Small intestine (tissue), 7 donors: ENCODE results near the gene MDFI. TPM values are rescaled to one million over a fixed set of nuclear protein-coding genes. Genes with fewer than 3 reads are reported as not detected.

Source experiments
- DNase-seq, 2 donors: peaks; one replicate each; pipeline versions ENCODE4 v3.0.0 to v3.0.0-alpha.2; 2013
- FAIRE-seq: peaks from 2 replicates; lab custom pipeline; 2012; peaks lifted over from hg19 to GRCh38; lab: Jason Lieb, UNC
- H3K27ac ChIP-seq, 3 donors: one replicate each; pipeline ENCODE4 v1.5.1; 2013; ENCODE audit warnings: low read length in 2 of 3, mild to moderate bottlenecking in 2 of 3, control low read depth in 1 of 3, inconsistent platforms in 1 of 3, low read depth in 1 of 3, moderate library complexity in 1 of 3
- H3K27me3 ChIP-seq, 3 donors: one replicate each; pipeline ENCODE4 v1.6.1; 2013; ENCODE audit warnings: low read length in 3 of 3, inconsistent platforms in 1 of 3; ENCODE audit not compliant: control insufficient read depth in 3 of 3, insufficient read depth in 3 of 3
- H3K36me3 ChIP-seq, 3 donors: one replicate each; pipeline ENCODE4 v1.6.1; 2013; ENCODE audit warnings: low read length in 3 of 3, inconsistent platforms in 1 of 3, low read depth in 1 of 3, mild to moderate bottlenecking in 1 of 3, moderate library complexity in 1 of 3; ENCODE audit not compliant: control insufficient read depth in 3 of 3, insufficient read depth in 2 of 3
- H3K4me1 ChIP-seq, 3 donors: one replicate each; pipeline ENCODE4 v1.6.1; 2013; ENCODE audit warnings: low read length in 2 of 3, inconsistent platforms in 1 of 3, low read depth in 1 of 3, mild to moderate bottlenecking in 1 of 3, moderate library complexity in 1 of 3; ENCODE audit not compliant: control insufficient read depth in 3 of 3, insufficient read depth in 2 of 3
- H3K4me3 ChIP-seq, 3 donors: one replicate each; pipeline ENCODE4 v1.5.1; 2013; ENCODE audit warnings: low read length in 3 of 3, control low read depth in 1 of 3, inconsistent platforms in 1 of 3, low read depth in 1 of 3, mild to moderate bottlenecking in 1 of 3, moderate library complexity in 1 of 3
- H3K9me3 ChIP-seq, 2 donors: one replicate each; pipeline ENCODE4 v1.6.1; 2013; ENCODE audit warnings: low read depth in 1 of 2, low read length in 1 of 2; ENCODE audit not compliant: control insufficient read depth in 2 of 2, insufficient read depth in 1 of 2
- WGBS, 3 donors: extraction: QIAGEN DNeasy Blood & Tissue Kit; methylation state at CpG; one replicate each; pipeline ENCODE4 v1.1.7; 2013; 5-methylcytosine and 5-hydroxymethylcytosine counted together
- polyA plus RNA-seq, 4 donors: library from polyadenylated mRNA; stranded (reverse) in 3 of 4; unstranded in 1 of 4; fragments of 200-250 nt in 3 of 4; fragments of 120-200 nt in 1 of 4; gene quantifications; one replicate each; pipeline versions ENCODE4 v1.2.1 to v1.2.3, GENCODE V29; 2013
- donor health status: healthy with polysubstance abuse.
- donor health status: control.
- donor health status: control.
- donor health status: Bipolar disorder and iron deficiency.
- donor health status: healthy.

Gene MDFI
- polyA plus RNA-seq, 4 donors, result 0.81 to 22.9 (median 4.0) TPM

DNA sequence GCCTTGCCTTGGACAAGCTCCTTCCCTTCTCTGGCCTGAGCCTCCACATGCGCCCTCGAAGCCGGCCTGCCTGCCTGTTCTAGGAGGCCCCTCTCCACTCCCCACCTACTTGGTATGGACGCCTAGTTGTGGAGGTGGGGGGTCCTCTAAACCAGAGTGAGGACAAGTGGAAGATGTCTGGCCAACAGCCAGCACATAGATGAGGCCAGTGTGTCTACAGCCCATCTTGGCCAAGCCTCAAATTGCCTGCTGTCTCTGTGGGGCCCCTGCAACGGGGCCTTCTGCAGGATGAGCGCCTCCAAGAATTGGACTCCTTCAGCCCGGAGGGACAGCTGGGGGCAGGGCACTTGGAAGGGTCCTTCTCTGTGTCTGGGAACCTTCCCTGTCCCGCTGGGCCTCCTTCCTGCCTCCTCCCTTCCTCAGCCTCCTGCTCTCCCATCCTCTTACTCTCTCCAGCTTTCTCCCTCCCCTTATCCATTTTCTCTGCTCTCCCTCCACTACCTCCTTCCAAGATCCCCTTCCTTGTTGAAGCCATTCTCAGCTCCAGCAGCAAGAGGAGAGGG lies 1.6 kb downstream of the MDFI start:
- H3K36me3 ChIP-seq, result peaks cover 0 to 11% (median 0%) of the 10 kb centered on the region in 3 donors
- FAIRE-seq, result no peak
- peak in 1 of 2 donors; percentile 38 for DNase-seq
- H3K4me3 ChIP-seq, result peak overlapping the region in 1 of 3 donors; percentile 51
- peaks cover 3 to 66% (median 6%) of the 10 kb centered on the region in 3 donors for H3K27me3 ChIP-seq
- no peaks in the 10 kb centered on the region for H3K9me3 ChIP-seq
- 58 to 67% (median 63%) methylated on average over 7 to 8 of the region's 8 CpGs for WGBS, 3 donors
- H3K27ac ChIP-seq, result peak overlapping the region in 1 of 3 donors; percentile 60
- H3K4me1 ChIP-seq, result peaks cover 0 to 19% (median 0%) of the 10 kb centered on the region in 3 donors

GRCh38 chr6:41640426-41640825 lies 2.2 kb downstream of the MDFI start:
- no peaks in the 10 kb centered on the region for H3K9me3 ChIP-seq
- peaks cover 0 to 19% (median 0%) of the 10 kb centered on the region in 3 donors for H3K4me1 ChIP-seq
- FAIRE-seq, result no peak
- peaks cover 0 to 11% (median 0%) of the 10 kb centered on the region in 3 donors for H3K36me3 ChIP-seq
- WGBS, 3 donors, result 84 to 92% (median 90%) methylated on average over 7 of the region's 7 CpGs
- H3K4me3 ChIP-seq, result peak overlapping the region in 1 of 3 donors; percentile 51
- no peak for DNase-seq
- peaks cover 3 to 64% (median 6%) of the 10 kb centered on the region in 3 donors for H3K27me3 ChIP-seq
- peak overlapping the region in 1 of 3 donors; percentile 38 for H3K27ac ChIP-seq

GRCh38 chr6:41641352-41641925 lies 3.2 kb downstream of the MDFI start:
- FAIRE-seq, result no peak
- Histone ChIP-seq H3K9me3 (no peaks in the 10 kb centered on the region), H3K4me1 (peaks cover 0 to 19% (median 0%) of the 10 kb centered on the region in 3 donors), H3K27ac (no peak overlapping the region), H3K4me3 (no peak overlapping the region), H3K36me3 (peaks cover 0 to 15% (median 0%) of the 10 kb centered on the region in 3 donors), H3K27me3 (peaks cover 3 to 60% (median 6%) of the 10 kb centered on the region in 3 donors)
- no peak for DNase-seq
- 84 to 95% (median 92%) methylated on average over 9 of the region's 9 CpGs for WGBS, 3 donors

- no peak for FAIRE-seq
- H3K4me3 ChIP-seq, result no peak overlapping the region
- no peak for DNase-seq
- H3K36me3 ChIP-seq, result peaks cover 0 to 15% (median 0%) of the 10 kb centered on the region in 3 donors
- peaks cover 3 to 51% (median 4%) of the 10 kb centered on the region in 3 donors for H3K27me3 ChIP-seq
- no peaks in the 10 kb centered on the region for H3K9me3 ChIP-seq
- H3K4me1 ChIP-seq, result peaks cover 0 to 17% (median 0%) of the 10 kb centered on the region in 3 donors
- no peak overlapping the region for H3K27ac ChIP-seq
- WGBS, 3 donors, result 68 to 71% (median 70%) methylated on average over 11 of the region's 11 CpGs
Measured at GRCh38 chr6:41642090-41642959, 4.1 kb downstream of the MDFI start.

- no peak overlapping the region for H3K27ac ChIP-seq
- no peak overlapping the region for H3K4me3 ChIP-seq
- H3K9me3 ChIP-seq, result no peaks in the 10 kb centered on the region
- 70 to 78% (median 71%) methylated on average over 10 of the region's 10 CpGs for WGBS, 3 donors
- DNase-seq, result no peak
- peaks cover 0 to 16% (median 0%) of the 10 kb centered on the region in 3 donors for H3K36me3 ChIP-seq
- FAIRE-seq, result no peak
- H3K4me1 ChIP-seq, result peaks cover 0 to 9% (median 0%) of the 10 kb centered on the region in 3 donors
- H3K27me3 ChIP-seq, result peaks cover 2 to 42% (median 3%) of the 10 kb centered on the region in 3 donors
Measured at GRCh38 chr6:41642960-41643898, 5.0 kb downstream of the MDFI start.

- no peak overlapping the region for H3K4me3 ChIP-seq
- H3K27ac ChIP-seq, result no peak overlapping the region
- H3K36me3 ChIP-seq, result peaks cover 0 to 23% (median 0%) of the 10 kb centered on the region in 3 donors
- no peak for DNase-seq
- 75 to 80% (median 78%) methylated on average over 4 of the region's 4 CpGs for WGBS, 3 donors
- H3K27me3 ChIP-seq, result peaks cover 2 to 41% (median 3%) of the 10 kb centered on the region in 3 donors
- H3K9me3 ChIP-seq, result no peaks in the 10 kb centered on the region
- H3K4me1 ChIP-seq, result peaks cover 0 to 9% (median 0%) of the 10 kb centered on the region in 3 donors
- FAIRE-seq, result no peak
Measured at GRCh38 chr6:41643899-41644269, 5.6 kb downstream of the MDFI start.

- Histone ChIP-seq H3K4me3 (no peak overlapping the region), H3K4me1 (peaks cover 0 to 7% (median 0%) of the 10 kb centered on the region in 3 donors), H3K9me3 (no peaks in the 10 kb centered on the region), H3K27me3 (peaks cover 2 to 37% (median 3%) of the 10 kb centered on the region in 3 donors), H3K27ac (no peak overlapping the region), H3K36me3 (peaks cover 0 to 28% (median 0%) of the 10 kb centered on the region in 3 donors)
- WGBS, 3 donors, result 78 to 82% (median 78%) methylated on average over 4 of the region's 4 CpGs
- DNase-seq (no peak), FAIRE-seq (no peak)
Measured at GRCh38 chr6:41644297-41644879, 6.1 kb downstream of the MDFI start.
